Activated CD4-positive, alpha-beta memory T cell treated with anti-CD3 and anti-CD28 coated beads, Interleukin-2, amount 10 ng/mL, durations not matched to agents 7 days and 5 days (primary cell): Measurements from ENCODE around the gene FILIP1L. TPM values are rescaled to one million over a fixed set of nuclear protein-coding genes. Genes with fewer than 3 reads are reported as not detected.
A peak's percentile ranks its signal among the peaks of the same experiment; 100 is the strongest.

Experiments used
- CTCF ChIA-PET: fragments of 350-600 bp; sonication (Branson Sonifier 250); formaldehyde crosslinking; loops from one replicate; lab custom pipeline; 2021; ENCODE audit warnings: antibody characterized with exemption, inconsistent platforms; lab: Charles Lee
- POLR2A ChIA-PET: fragments of 350-600 bp; sonication (Branson Sonifier 250); formaldehyde crosslinking; loops from one replicate; lab custom pipeline; 2021; ENCODE audit warnings: antibody characterized with exemption; lab: Charles Lee
- DNase-seq: peaks from one replicate; pipeline ENCODE4 v3.0.0-alpha.2; 2020
- H3K27ac Mint-ChIP-seq: one replicate; pipeline ENCODE4 v1.8.0; 2021; ENCODE audit warnings: mild to moderate bottlenecking, mixed read lengths
- H3K27me3 Mint-ChIP-seq: one replicate; pipeline ENCODE4 v1.8.0; 2021; ENCODE audit warnings: mixed read lengths
- H3K36me3 Mint-ChIP-seq: one replicate; pipeline ENCODE4 v1.8.0; 2021; ENCODE audit warnings: low read depth, mixed read lengths
- H3K4me1 Mint-ChIP-seq: one replicate; pipeline ENCODE4 v1.8.0; 2021; ENCODE audit warnings: mixed read lengths
- H3K4me3 Mint-ChIP-seq: one replicate; pipeline ENCODE4 v1.8.0; 2021; ENCODE audit warnings: mild to moderate bottlenecking, mixed read lengths
- H3K9me3 Mint-ChIP-seq: one replicate; pipeline ENCODE4 v1.8.0; 2021; ENCODE audit warnings: mixed read lengths
- total RNA-seq, 2 experiments: library from RNA; stranded (reverse); gene quantifications; one replicate each; pipeline ENCODE4 v1.2.3, GENCODE V29; 2021

The FILIP1L gene
- total RNA-seq, 2 experiments from 2014 or later, result 1.9 to 2.0 TPM

GRCh38 chr3:100088735-100089368 is 25.4 kb downstream of the FILIP1L start:
- ChIA-PET POLR2A (interaction anchor here (0.6 to 2.0 kb wide), 6 partner anchors 9 to 20 kb away, joined by 3 to 11 read pairs (median 4); no protein-coding TSS in a partner anchor), CTCF (interaction anchor here (1.2 to 6.2 kb wide), 7 partner anchors 15 to 257 kb away, joined by 3 to 40 read pairs (median 24); no protein-coding TSS in a partner anchor)
- H3K27ac Mint-ChIP-seq, result no peak overlapping the region
- no peak for DNase-seq
- peaks cover 4% of the 10 kb centered on the region for H3K27me3 Mint-ChIP-seq
- peaks cover 12% of the 10 kb centered on the region for H3K36me3 Mint-ChIP-seq
- peaks cover 40% of the 10 kb centered on the region for H3K4me1 Mint-ChIP-seq
- no peak overlapping the region for H3K4me3 Mint-ChIP-seq
- H3K9me3 Mint-ChIP-seq, result no peaks in the 10 kb centered on the region

GRCh38 chr3:100087198-100087597 is 27.1 kb downstream of the FILIP1L start:
- DNase-seq, result no peak
- H3K4me3 Mint-ChIP-seq, result peak overlapping the region; percentile 11
- H3K27me3 Mint-ChIP-seq, result peaks cover 4% of the 10 kb centered on the region
- peaks cover 50% of the 10 kb centered on the region for H3K4me1 Mint-ChIP-seq
- POLR2A ChIA-PET, result interaction anchor here (0.8 to 1.1 kb wide), 2 partner anchors 11 to 12 kb away, joined by 3 to 7 read pairs; no protein-coding TSS in a partner anchor
- no peaks in the 10 kb centered on the region for H3K9me3 Mint-ChIP-seq
- peaks cover 21% of the 10 kb centered on the region for H3K36me3 Mint-ChIP-seq
- CTCF ChIA-PET, result interaction anchor here (5.0 to 6.2 kb wide), 2 partner anchors 18 to 255 kb away, joined by 26 to 40 read pairs; no protein-coding TSS in a partner anchor
- H3K27ac Mint-ChIP-seq, result no peak overlapping the region

GRCh38 chr3:100086401-100086800 is 27.9 kb downstream of the FILIP1L start:
- H3K27ac Mint-ChIP-seq, result no peak overlapping the region
- peaks cover 4% of the 10 kb centered on the region for H3K27me3 Mint-ChIP-seq
- POLR2A ChIA-PET, result interaction anchor here (0.8 to 3.1 kb wide), 3 partner anchors 10 to 12 kb away, joined by 3 to 21 read pairs (median 7); no protein-coding TSS in a partner anchor
- no peak for DNase-seq
- peaks cover 51% of the 10 kb centered on the region for H3K4me1 Mint-ChIP-seq
- no peak overlapping the region for H3K4me3 Mint-ChIP-seq
- no peaks in the 10 kb centered on the region for H3K9me3 Mint-ChIP-seq
- H3K36me3 Mint-ChIP-seq, result peaks cover 21% of the 10 kb centered on the region
- CTCF ChIA-PET, result interaction anchor here (1.0 to 6.2 kb wide), 3 partner anchors 11 to 254 kb away, joined by 3 to 26 read pairs (median 13); no protein-coding TSS in a partner anchor

- no peak for DNase-seq
- H3K4me3 Mint-ChIP-seq, result no peak overlapping the region
- H3K36me3 Mint-ChIP-seq, result peaks cover 28% of the 10 kb centered on the region
- H3K9me3 Mint-ChIP-seq, result no peaks in the 10 kb centered on the region
- peaks cover 37% of the 10 kb centered on the region for H3K4me1 Mint-ChIP-seq
- POLR2A ChIA-PET, result interaction anchor here (3.1 kb wide), 1 partner anchor 10 kb away, joined by 21 read pairs; no protein-coding TSS in a partner anchor
- CTCF ChIA-PET, result interaction anchor here (1.2 to 2.7 kb wide), 2 partner anchors 9 to 20 kb away, joined by 3 to 13 read pairs; no protein-coding TSS in a partner anchor
- H3K27me3 Mint-ChIP-seq, result peaks cover 4% of the 10 kb centered on the region
- H3K27ac Mint-ChIP-seq, result no peak overlapping the region
These were observed 30.0 kb downstream of the FILIP1L start for GRCh38 chr3:100084100-100084806.

- H3K27ac Mint-ChIP-seq, result no peak overlapping the region
- no peak overlapping the region for H3K4me3 Mint-ChIP-seq
- POLR2A ChIA-PET, result interaction anchor here (3.1 kb wide), 1 partner anchor 9 kb away, joined by 21 read pairs; no protein-coding TSS in a partner anchor
- no peaks in the 10 kb centered on the region for H3K9me3 Mint-ChIP-seq
- peaks cover 4% of the 10 kb centered on the region for H3K27me3 Mint-ChIP-seq
- H3K36me3 Mint-ChIP-seq, result peaks cover 31% of the 10 kb centered on the region
- CTCF ChIA-PET, result no interaction called here
- no peak for DNase-seq
- H3K4me1 Mint-ChIP-seq, result peaks cover 29% of the 10 kb centered on the region
These were observed 31.1 kb downstream of the FILIP1L start for GRCh38 chr3:100083209-100083608.

GRCh38 chr3:100082714-100083113 is 31.6 kb downstream of the FILIP1L start:
- Mint-ChIP-seq H3K4me3 (no peak overlapping the region), H3K27me3 (peaks cover 4% of the 10 kb centered on the region), H3K36me3 (peaks cover 31% of the 10 kb centered on the region), H3K27ac (no peak overlapping the region), H3K9me3 (no peaks in the 10 kb centered on the region), H3K4me1 (peaks cover 24% of the 10 kb centered on the region)
- ChIA-PET CTCF (no interaction called here), POLR2A (interaction anchor here (1.2 kb wide), 1 partner anchor 9 kb away, joined by 3 read pairs; no protein-coding TSS in a partner anchor)
- no peak for DNase-seq

- Mint-ChIP-seq H3K4me1 (peaks cover 20% of the 10 kb centered on the region), H3K4me3 (no peak overlapping the region), H3K9me3 (no peaks in the 10 kb centered on the region), H3K27me3 (peaks cover 4% of the 10 kb centered on the region), H3K27ac (no peak overlapping the region), H3K36me3 (peaks cover 32% of the 10 kb centered on the region)
- no peak for DNase-seq
- CTCF ChIA-PET, result no interaction called here
- POLR2A ChIA-PET, result interaction anchor here (1.2 kb wide), 1 partner anchor 8 kb away, joined by 3 read pairs; no protein-coding TSS in a partner anchor
These were observed 32.2 kb downstream of the FILIP1L start for GRCh38 chr3:100081986-100082692.

- H3K36me3 Mint-ChIP-seq, result peaks cover 35% of the 10 kb centered on the region
- no peak overlapping the region for H3K27ac Mint-ChIP-seq
- no peaks in the 10 kb centered on the region for H3K9me3 Mint-ChIP-seq
- ChIA-PET CTCF (no interaction called here), POLR2A (no interaction called here)
- DNase-seq, result no peak
- peaks cover 16% of the 10 kb centered on the region for H3K4me1 Mint-ChIP-seq
- H3K4me3 Mint-ChIP-seq, result no peak overlapping the region
- H3K27me3 Mint-ChIP-seq, result peaks cover 4% of the 10 kb centered on the region
These were observed 33.0 kb downstream of the FILIP1L start for GRCh38 chr3:100081311-100081710.

GRCh38 chr3:100080573-100080972 is 33.7 kb downstream of the FILIP1L start:
- peaks cover 23% of the 10 kb centered on the region for H3K4me1 Mint-ChIP-seq
- no peak for DNase-seq
- peaks cover 40% of the 10 kb centered on the region for H3K36me3 Mint-ChIP-seq
- H3K4me3 Mint-ChIP-seq, result no peak overlapping the region
- CTCF ChIA-PET, result interaction anchor here (0.7 kb wide), 1 partner anchor 12 kb away, joined by 3 read pairs; no protein-coding TSS in a partner anchor
- no peaks in the 10 kb centered on the region for H3K9me3 Mint-ChIP-seq
- POLR2A ChIA-PET, result interaction anchor here (0.8 kb wide), 1 partner anchor 8 kb away, joined by 3 read pairs; no protein-coding TSS in a partner anchor
- peaks cover 2% of the 10 kb centered on the region for H3K27me3 Mint-ChIP-seq
- no peak overlapping the region for H3K27ac Mint-ChIP-seq

- Mint-ChIP-seq H3K4me1 (peaks cover 33% of the 10 kb centered on the region), H3K4me3 (no peak overlapping the region), H3K27ac (no peak overlapping the region), H3K36me3 (peaks cover 42% of the 10 kb centered on the region), H3K27me3 (no peaks in the 10 kb centered on the region), H3K9me3 (no peaks in the 10 kb centered on the region)
- DNase-seq, result no peak
- ChIA-PET CTCF (interaction anchor here (0.7 to 1.0 kb wide), 2 partner anchors 11 to 333 kb away, joined by 3 to 5 read pairs; no protein-coding TSS in a partner anchor), POLR2A (interaction anchor here (0.7 kb wide), 1 partner anchor 182 kb away, joined by 4 read pairs; no protein-coding TSS in a partner anchor)
These were observed 35.0 kb downstream of the FILIP1L start for GRCh38 chr3:100079328-100079727.

- H3K27ac Mint-ChIP-seq, result no peak overlapping the region
- peaks cover 46% of the 10 kb centered on the region for H3K4me1 Mint-ChIP-seq
- no peak for DNase-seq
- H3K9me3 Mint-ChIP-seq, result peaks cover 4% of the 10 kb centered on the region
- POLR2A ChIA-PET, result interaction anchor here (1.9 kb wide), 1 partner anchor 10 kb away, joined by 7 read pairs; no protein-coding TSS in a partner anchor
- H3K36me3 Mint-ChIP-seq, result peaks cover 40% of the 10 kb centered on the region
- CTCF ChIA-PET, result interaction anchor here (1.3 to 5.6 kb wide), 3 partner anchors 8 to 177 kb away, joined by 3 to 26 read pairs (median 13); no protein-coding TSS in a partner anchor
- H3K27me3 Mint-ChIP-seq, result no peaks in the 10 kb centered on the region
- no peak overlapping the region for H3K4me3 Mint-ChIP-seq
These were observed 37.4 kb downstream of the FILIP1L start for GRCh38 chr3:100076731-100077529.
